NAMALWA (cell line): ENCODE data around the gene SLC25A51.

Experiments
- DNase-seq: peaks from one replicate; pipeline ENCODE4 v3.0.0-alpha.2; 2015; ENCODE audit warnings: low spot score

Gene SLC25A51

DNA sequence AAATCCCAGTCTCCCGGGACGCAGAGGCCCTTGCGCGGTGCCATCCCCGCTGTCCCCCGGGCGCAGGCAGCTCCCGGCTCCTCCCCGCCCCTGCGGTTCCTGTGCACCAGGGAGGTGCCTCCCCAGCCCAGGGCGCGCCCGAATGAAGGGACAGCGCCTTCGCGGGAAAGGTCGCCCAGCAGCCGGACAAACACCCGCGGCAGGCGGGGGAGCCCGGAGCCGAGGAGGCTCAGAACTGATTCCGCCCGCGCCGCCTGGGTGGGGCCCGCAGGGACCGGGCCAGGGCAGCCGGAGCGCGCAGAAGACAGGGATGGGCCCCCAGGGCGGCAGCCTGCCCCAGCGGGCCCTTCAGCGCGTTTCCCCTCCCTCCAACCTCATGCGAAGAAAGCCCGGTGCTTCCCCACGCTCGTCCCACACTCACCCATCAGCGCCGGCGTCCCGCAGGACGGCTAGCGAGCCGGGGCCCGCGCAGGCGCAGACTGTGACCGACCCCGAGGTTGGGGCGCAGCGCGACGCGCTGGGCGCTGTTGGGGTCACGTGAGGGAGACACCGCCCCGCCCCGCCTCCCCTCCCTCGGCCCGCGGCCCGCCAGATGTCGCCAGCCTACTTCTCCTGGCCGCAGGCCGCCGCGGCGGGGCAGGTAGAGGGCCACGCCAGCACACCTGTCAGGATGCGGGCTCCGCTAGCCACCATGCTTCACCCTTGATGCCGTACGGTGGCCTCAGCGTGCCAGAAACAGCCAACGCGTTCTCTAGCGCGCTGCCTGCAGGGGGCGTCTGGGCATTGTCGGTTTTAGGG lies at the start of gene SLC25A51:
TSS of gene SLC25A51 (minus strand) at position 481 of the 798 bp plus-strand sequence. CDS start 15,577 bp downstream, outside the sequence.
- peak; percentile 95 for DNase-seq

DNA sequence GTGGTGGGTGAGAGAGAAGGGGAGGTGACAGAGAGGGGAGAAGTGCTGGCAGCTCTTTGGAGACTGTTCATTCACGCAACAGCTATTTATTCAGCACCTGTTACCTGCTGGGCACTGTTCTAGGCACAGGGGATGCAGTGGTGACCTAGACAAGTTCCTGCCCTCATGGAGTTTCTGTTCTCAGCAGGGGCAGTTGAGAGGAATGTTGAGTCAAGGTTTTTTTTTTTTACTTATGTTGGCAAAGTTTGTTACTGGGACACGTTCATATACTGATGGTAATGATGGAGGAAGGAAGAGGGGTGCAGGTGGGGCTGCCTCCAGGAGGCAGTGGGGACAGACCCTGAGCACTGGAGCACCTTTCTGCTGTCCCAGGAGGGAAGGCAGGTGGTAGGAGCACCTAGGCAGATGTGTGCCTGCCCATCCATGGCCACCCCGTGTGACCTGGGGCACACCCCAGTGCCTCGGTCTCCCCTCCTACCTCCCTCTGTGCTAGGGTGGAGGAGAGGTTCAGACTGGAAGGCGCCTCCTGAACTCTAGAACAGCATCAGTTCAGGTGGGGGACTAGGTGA lies 49.4 kb upstream of the SLC25A51 start:
- no peak for DNase-seq

DNA sequence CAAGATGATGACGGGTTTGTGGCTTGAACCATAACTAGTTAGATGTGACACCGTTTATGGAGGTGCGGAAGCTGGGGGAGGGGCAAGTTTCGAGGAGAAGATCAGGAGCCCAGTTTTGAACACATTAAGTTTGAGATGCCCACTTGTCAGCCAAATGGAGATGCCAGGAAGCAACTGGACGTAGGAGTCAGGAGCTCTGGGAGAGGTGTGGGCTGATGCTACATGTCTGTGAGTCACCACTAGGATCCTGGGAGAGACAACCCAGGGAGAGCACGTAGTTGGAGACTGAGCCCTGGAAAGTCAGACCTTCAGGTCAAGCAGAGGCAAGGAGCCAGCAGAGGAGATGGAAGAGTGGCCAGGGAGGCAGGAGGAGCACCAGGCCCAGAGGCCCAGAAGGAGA lies 48.8 kb upstream of the SLC25A51 start:
- DNase-seq = no peak

GRCh38 chr9:37951671-37952449 lies 47.9 kb upstream of the SLC25A51 start:
- DNase-seq = no peak

GRCh38 chr9:37950561-37950960 lies 46.6 kb upstream of the SLC25A51 start:
- DNase-seq = no peak

GRCh38 chr9:37949576-37949975 lies 45.6 kb upstream of the SLC25A51 start:
- no peak for DNase-seq

DNA sequence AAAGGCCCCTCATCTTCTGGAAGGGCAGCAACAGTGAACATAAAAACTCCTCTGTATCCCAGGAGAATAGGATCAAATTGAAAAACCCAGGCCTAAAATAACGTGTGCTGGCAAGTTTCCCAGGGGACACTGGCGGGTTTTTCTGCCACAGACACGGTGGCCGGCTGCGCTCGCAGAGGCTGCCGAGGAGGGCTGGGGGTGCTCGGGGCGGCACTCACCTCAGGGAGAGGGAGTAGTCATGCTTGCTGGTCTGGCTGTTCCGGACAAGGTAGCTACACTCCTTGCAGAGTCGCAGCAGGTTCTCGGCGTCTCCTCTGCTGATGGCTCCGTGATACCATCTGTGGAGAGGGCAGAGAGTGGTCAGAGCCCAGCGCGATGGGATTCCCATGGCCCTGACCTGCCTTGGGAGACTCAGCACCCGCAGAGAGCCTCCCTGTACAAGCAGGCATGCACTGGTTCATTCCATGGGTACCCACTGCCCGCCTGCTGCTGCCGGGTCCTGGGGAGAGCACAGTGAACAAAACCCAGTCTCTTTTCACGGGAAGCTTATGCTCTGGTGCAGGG lies 44.6 kb upstream of the SLC25A51 start:
- no peak for DNase-seq

- DNase-seq = no peak
Observed at GRCh38 chr9:37947977-37948376, 44.0 kb upstream of the SLC25A51 start.

DNA sequence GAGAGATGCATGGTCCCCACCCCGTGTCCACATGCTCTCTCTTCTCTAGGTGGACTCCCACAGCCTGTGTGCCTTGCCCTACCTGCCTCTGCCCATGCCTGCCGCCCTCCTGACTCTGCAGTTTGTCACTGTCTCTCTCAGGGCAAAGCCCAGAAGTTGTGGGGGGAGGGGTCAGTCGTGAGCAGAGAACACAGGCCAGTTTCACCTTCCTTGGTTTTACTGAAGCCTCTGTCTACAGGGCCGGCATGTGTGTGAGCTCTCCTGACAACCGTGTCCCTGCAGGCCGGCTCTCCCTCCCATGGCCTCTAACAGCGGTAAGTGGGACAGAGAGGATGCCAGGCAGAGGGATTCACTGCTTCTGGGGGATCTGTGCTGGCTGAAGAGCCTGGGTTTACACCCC lies 43.5 kb upstream of the SLC25A51 start:
- no peak for DNase-seq

DNA sequence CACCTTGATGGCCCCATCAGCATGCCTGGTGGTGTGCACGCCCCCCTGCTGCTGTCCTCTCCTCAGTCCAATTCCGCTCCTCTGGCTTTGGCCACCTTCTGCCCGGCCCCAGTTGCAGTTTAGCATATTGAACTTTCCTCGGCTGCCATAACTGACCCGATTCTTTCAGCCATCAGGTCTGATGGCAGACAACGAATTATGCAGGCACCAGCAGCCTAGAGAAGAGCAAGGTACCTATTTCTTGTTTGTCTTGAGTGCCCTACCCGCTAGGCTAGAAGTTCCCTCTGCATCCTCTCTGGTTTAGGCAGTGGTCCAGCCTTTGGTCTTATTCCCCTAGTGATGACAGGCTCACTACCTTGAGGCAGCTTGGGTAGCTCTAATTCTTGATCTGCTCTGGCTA lies 43.0 kb upstream of the SLC25A51 start:
- DNase-seq = no peak

DNA sequence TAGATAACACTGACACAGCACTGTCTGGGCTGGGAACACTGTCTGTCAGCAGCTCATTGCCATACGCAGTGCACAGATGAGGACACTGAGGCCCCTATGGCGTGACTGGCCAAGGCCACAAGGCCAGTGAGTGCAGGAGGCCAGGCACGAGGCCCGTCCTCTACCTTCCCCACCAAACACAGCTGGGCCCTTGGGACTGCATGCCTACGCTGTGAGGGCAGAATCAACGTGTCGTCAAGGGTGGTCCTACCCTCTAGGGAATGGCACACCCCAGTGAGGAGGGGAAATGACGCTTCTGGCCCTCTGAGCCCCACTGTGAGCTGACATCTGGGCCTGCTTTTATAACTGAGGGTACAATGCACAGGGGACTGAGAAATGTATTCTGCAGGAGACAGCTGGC lies 42.1 kb upstream of the SLC25A51 start:
- no peak for DNase-seq

GRCh38 chr9:37944671-37945481 lies 40.9 kb upstream of the SLC25A51 start:
- DNase-seq = no peak

GRCh38 chr9:37944266-37944650 lies 40.3 kb upstream of the SLC25A51 start:
- no peak for DNase-seq

DNA sequence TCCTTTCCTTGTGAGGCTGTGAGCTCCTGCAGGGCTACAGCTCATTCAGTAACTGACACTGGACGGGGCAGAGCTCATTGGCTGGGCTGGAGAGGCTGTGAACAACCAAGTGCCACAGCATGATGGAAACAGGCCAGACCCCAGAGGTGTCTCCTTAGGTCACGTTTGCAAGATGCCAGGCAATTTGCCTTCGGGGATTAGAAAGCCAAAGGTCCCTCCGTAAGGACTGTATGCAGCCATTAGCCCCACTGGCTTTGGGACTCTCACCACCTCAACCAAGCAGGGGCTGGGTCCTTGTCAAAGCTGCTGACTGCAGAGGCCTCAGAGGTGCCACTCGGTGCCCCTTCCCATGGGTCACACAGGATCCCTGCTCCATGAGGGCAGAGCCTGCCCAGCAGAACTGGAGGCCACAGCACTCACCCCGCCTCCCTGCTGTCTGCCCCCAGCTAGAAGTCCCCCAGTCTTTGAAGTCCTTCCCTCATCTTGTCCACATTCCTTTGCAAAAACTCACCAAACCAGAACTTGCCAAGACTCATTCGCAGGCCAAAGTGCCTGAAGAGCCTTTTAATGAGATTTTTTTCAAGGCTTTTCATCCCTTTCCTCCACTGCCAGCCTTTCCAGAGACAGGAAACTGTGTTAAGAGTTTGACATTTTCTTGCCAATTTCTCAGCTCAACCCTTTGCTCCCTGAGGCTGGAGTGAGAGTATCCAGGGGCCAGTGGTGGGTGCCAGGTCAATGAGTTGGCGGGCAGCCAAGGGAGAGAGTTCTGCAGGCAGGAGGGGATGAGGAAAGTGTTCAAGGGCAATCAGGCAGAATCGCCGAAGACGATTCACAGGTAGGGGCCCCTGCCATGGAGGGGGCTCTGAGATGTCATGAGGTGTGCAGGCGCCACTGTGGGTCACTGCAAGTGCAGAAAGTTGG lies 39.7 kb upstream of the SLC25A51 start:
- no peak for DNase-seq

GRCh38 chr9:37942621-37943344 lies 38.9 kb upstream of the SLC25A51 start:
- DNase-seq = no peak

GRCh38 chr9:37941253-37941652 lies 37.3 kb upstream of the SLC25A51 start:
- peak; percentile 13 for DNase-seq

DNA sequence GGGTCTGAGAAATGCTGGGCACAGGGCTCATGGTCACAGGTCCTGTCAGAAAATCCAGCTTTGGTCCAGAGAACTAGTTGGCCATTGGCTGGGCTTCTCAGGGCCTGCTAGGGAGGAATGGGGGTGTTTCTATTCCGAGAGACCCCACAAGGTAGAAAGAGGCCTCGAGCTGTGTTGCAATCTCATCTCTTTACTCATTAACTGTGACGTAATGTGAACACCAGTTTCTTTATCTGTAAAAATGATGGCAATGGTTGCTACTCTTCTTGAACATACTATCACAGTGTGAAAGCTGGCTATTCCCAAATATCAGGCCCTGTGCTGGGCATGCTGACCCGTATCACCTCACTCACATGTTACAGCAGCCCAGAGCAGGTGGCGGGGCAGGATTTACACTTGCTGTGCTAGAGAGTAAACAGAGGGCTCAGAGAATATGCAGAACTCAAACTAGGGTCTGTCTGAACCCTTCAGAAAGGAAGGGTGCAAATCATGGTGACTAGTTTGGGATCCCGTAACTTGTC lies 35.7 kb upstream of the SLC25A51 start:
- DNase-seq = no peak

DNA sequence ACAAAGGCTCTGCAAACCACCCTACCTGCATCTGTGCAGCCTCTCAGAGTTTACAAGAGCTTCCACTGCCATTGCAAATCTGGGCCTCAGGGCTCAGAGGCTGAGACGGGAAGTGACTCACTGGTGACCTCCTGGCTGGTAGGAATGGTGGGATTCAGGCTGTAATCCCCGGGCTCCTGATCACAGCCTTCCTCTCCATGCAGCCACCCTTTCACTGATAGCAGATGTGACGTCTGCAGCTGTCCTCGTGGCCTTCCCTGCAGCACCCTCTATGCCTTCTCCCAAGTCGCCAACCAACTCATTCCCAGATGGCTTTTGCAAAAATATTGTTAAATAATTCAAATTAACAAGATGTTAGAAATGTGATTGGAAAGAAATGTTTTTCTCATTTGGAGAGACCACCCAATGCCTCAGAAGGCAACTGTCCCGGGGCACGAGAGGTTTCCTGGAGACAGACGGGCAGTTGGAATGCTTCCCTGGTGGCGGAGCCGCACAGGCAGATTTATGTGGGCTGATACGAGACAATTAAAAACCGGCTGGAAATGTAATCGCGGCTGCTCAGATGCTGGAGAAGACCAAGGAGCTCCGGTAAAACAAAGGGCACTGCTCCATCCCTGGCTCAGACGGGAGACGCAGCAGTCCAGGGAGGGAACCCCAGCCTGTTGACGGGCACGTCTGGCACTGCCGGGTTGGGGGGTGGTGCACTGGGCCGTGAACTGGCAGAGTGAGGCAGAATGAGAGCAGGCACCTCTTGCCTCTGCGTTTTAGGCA lies 34.4 kb upstream of the SLC25A51 start:
- no peak for DNase-seq

DNA sequence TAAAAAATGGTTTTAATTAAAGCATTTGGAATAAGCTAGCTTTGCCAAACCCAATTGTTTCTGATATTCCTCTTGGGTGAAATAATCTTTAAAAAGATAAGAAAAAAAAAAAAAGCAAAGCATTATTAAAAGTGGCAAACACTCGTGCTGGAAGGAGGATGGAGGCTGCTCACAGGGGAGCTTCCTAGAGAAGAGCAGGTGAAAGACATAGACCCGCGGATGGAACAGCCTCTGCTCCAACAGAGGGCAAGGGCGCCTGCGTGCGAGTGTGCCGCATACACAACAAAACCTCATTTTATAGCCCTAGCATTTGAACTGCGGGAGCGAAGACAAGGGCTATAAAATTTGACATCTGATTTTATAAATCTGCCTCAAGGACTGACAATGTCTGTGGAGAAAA lies 33.4 kb upstream of the SLC25A51 start:
- no peak for DNase-seq
